Activated CD4-positive, alpha-beta T cell treated with anti-CD3 and anti-CD28 coated beads, Interleukin-2, amount 50 U/mL, for 1 hour (primary cell): ENCODE results near the gene GALNT9.
"Not testable (repeated sequence)": the region's sequence is repeated elsewhere in the genome, so short reads cannot be mapped to it uniquely, and the experiment has no call there.

ENCODE experiments used
- DNase-seq: peaks from one replicate; pipeline ENCODE4 v3.0.0-alpha.2; 2020

Gene GALNT9

GRCh38 chr12:132358241-132359225, 29.1 kb upstream of the GALNT9 start:
- DNase-seq: not testable (repeated sequence)

GRCh38 chr12:132357623-132358186, 28.3 kb upstream of the GALNT9 start:
- no peak for DNase-seq

- DNase-seq: no peak
These were observed 27.6 kb upstream of the GALNT9 start for GRCh38 chr12:132356691-132357622.

GRCh38 chr12:132355742-132356681, 26.6 kb upstream of the GALNT9 start:
- DNase-seq: no peak

GRCh38 chr12:132354982-132355680, 25.7 kb upstream of the GALNT9 start:
- DNase-seq: no peak

- no peak for DNase-seq
These were observed 25.0 kb upstream of the GALNT9 start for GRCh38 chr12:132354211-132354981.

- no peak for DNase-seq
These were observed 24.4 kb upstream of the GALNT9 start for GRCh38 chr12:132353811-132354210.

- DNase-seq: no peak
These were observed 23.8 kb upstream of the GALNT9 start for GRCh38 chr12:132352896-132353800.

GRCh38 chr12:132351751-132352495, 22.5 kb upstream of the GALNT9 start:
- DNase-seq: no peak

GRCh38 chr12:132349501-132350131, 20.2 kb upstream of the GALNT9 start:
- DNase-seq: no peak

- no peak for DNase-seq
These were observed 18.8 kb upstream of the GALNT9 start for GRCh38 chr12:132348176-132348575.

- no peak for DNase-seq
These were observed 17.9 kb upstream of the GALNT9 start for GRCh38 chr12:132347176-132347855.

GRCh38 chr12:132346471-132347175, 17.2 kb upstream of the GALNT9 start:
- no peak for DNase-seq

- DNase-seq: no peak
These were observed 16.3 kb upstream of the GALNT9 start for GRCh38 chr12:132345561-132346200.

GRCh38 chr12:132345126-132345525, 15.7 kb upstream of the GALNT9 start:
- DNase-seq: no peak

GRCh38 chr12:132344601-132345000, 15.2 kb upstream of the GALNT9 start:
- DNase-seq: no peak
